ENCODE results near the gene CDK10.

Gene CDK10

GRCh38 chr16:89697161-89697615 lies 10.7 kb downstream of the CDK10 start:
- peak overlapping the region; percentile 98 for H3K27ac ChIP-seq
- no peak for TF ChIP-seq ZFX (IDR thresholded peaks at IDR 0.05; ENCODE audit: borderline replicate concordance)
- TF ChIP-seq CTCF (IDR thresholded peaks at IDR 0.05), result no peak

- H3K27ac ChIP-seq, result peak overlapping the region; percentile 98
- no peak for TF ChIP-seq CTCF (IDR thresholded peaks at IDR 0.05)
- TF ChIP-seq ZFX (IDR thresholded peaks at IDR 0.05; ENCODE audit: borderline replicate concordance), result no peak
Measured at GRCh38 chr16:89697616-89698331, 11.3 kb downstream of the CDK10 start.

GRCh38 chr16:89698717-89699116 lies 12.2 kb downstream of the CDK10 start:
- peak overlapping the region; percentile 98 for H3K27ac ChIP-seq

GRCh38 chr16:89699629-89700099 lies 13.2 kb downstream of the CDK10 start:
- H3K27ac ChIP-seq, result peak overlapping the region; percentile 98

GRCh38 chr16:89700100-89700648 lies 13.7 kb downstream of the CDK10 start:
- TF ChIP-seq ZFX (IDR thresholded peaks at IDR 0.05; ENCODE audit: borderline replicate concordance), result no peak
- peak; percentile 81 for TF ChIP-seq CTCF (IDR thresholded peaks at IDR 0.05)
- peak overlapping the region; percentile 98 for H3K27ac ChIP-seq

- H3K27ac ChIP-seq, result peak overlapping the region; percentile 98
Measured at GRCh38 chr16:89700649-89701424, 14.3 kb downstream of the CDK10 start.

GRCh38 chr16:89701425-89702406 lies 15.2 kb downstream of the CDK10 start, which contains the start of gene SPATA2L:
TSS of gene SPATA2L (minus strand) at chr16:89701705. CDS start at chr16:89701232, 473 bp downstream.
- TF ChIP-seq CTCF (IDR thresholded peaks at IDR 0.05) (peak; percentile 45; the same call in 1 of the 2 replicates), ZFX (IDR thresholded peaks at IDR 0.05; ENCODE audit: borderline replicate concordance) (no peak)
- H3K27ac ChIP-seq, result peak within 1 kb of the TSS; percentile 98

More at GRCh38 chr16:89700649-89701424, 14.3 kb downstream of the CDK10 start:
- TF ChIP-seq ZFX (IDR thresholded peaks at IDR 0.05; ENCODE audit: borderline replicate concordance) (no peak), CTCF (IDR thresholded peaks at IDR 0.05) (peak; percentile 50)
